ENCODE results near the gene ZNF526.

DNA sequence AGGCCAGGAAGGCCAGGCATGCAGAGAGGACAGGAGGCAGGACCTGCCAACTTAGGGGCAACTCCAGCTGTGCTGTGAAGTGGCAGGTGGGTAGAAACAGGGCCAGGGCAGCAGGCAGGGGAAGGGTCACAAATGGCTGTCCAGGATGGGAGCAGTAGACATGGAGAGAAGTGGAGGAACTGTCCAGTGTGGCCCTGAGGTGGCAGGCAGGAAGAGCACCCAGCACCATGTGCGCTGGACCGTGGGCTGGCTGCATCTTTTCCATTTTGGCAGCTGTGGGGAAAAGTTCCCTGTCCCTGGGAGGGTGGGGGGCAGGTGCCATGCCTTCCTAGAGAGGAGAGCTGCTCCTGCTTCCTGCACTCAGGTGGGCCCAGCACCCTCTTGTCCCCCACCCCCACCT lies 16.4 kb upstream of the ZNF526 start:
- TF ChIP-seq, protein P1, sequence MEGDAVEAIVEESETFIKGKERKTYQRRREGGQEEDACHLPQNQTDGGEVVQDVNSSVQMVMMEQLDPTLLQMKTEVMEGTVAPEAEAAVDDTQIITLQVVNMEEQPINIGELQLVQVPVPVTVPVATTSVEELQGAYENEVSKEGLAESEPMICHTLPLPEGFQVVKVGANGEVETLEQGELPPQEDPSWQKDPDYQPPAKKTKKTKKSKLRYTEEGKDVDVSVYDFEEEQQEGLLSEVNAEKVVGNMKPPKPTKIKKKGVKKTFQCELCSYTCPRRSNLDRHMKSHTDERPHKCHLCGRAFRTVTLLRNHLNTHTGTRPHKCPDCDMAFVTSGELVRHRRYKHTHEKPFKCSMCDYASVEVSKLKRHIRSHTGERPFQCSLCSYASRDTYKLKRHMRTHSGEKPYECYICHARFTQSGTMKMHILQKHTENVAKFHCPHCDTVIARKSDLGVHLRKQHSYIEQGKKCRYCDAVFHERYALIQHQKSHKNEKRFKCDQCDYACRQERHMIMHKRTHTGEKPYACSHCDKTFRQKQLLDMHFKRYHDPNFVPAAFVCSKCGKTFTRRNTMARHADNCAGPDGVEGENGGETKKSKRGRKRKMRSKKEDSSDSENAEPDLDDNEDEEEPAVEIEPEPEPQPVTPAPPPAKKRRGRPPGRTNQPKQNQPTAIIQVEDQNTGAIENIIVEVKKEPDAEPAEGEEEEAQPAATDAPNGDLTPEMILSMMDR (IDR thresholded peaks at IDR 0.05) = no peak
- no peak for TF ChIP-seq POLR2A (IDR thresholded peaks at IDR 0.05)

Data from ovary (tissue), 3 donors.